Panc1 (cell line): ENCODE measurements around the gene RPAP3.

Experiments used
- POLR2AphosphoS5 ChIP-seq: IDR thresholded peaks from 2 replicates; pipeline ENCODE4 v1.6.1; 2012; ENCODE audit warnings: mild to moderate bottlenecking, low read depth, low read length, moderate library complexity
- TCF7L2 ChIP-seq: IDR thresholded peaks from 2 replicates; pipeline ENCODE4 v1.6.1; 2011; ENCODE audit warnings: mild to moderate bottlenecking, low read depth, low read length, inconsistent platforms
- TF ChIP-seq, protein P1 (sequence below): fragments of 450-650 bp; IDR thresholded peaks from 2 replicates; pipeline ENCODE4 v1.5.1; 2017; ENCODE audit warnings: mild to moderate bottlenecking
- TF ChIP-seq, protein P2 (sequence below), 2 experiments: IDR thresholded peaks; 2 replicates each; pipeline ENCODE4 v1.6.1; 2011 to 2012; ENCODE audit warnings: low read depth in 2 of 2, control low read depth in 1 of 2, low read length in 1 of 2, mild to moderate bottlenecking in 1 of 2, moderate library complexity in 1 of 2; ENCODE audit not compliant: insufficient read depth in 1 of 2

DNA sequence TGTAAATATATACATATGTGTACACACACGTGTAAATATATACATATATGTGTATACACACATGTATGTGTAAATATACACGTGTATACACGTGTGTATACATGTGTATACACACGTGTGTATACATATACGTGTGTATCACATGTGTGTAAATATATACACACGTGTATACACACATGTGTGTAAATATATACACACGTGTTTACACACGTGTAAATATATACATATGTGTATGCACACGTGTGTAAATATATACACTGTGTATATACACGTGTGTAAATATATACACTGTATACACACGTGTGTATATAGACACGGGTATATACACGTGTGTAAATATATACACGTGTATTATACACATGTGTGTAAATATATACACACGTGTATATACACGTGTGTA lies 71.7 kb downstream of the RPAP3 start:
- TF ChIP-seq, protein P1, sequence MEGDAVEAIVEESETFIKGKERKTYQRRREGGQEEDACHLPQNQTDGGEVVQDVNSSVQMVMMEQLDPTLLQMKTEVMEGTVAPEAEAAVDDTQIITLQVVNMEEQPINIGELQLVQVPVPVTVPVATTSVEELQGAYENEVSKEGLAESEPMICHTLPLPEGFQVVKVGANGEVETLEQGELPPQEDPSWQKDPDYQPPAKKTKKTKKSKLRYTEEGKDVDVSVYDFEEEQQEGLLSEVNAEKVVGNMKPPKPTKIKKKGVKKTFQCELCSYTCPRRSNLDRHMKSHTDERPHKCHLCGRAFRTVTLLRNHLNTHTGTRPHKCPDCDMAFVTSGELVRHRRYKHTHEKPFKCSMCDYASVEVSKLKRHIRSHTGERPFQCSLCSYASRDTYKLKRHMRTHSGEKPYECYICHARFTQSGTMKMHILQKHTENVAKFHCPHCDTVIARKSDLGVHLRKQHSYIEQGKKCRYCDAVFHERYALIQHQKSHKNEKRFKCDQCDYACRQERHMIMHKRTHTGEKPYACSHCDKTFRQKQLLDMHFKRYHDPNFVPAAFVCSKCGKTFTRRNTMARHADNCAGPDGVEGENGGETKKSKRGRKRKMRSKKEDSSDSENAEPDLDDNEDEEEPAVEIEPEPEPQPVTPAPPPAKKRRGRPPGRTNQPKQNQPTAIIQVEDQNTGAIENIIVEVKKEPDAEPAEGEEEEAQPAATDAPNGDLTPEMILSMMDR, result no peak
- TF ChIP-seq, protein P2, sequence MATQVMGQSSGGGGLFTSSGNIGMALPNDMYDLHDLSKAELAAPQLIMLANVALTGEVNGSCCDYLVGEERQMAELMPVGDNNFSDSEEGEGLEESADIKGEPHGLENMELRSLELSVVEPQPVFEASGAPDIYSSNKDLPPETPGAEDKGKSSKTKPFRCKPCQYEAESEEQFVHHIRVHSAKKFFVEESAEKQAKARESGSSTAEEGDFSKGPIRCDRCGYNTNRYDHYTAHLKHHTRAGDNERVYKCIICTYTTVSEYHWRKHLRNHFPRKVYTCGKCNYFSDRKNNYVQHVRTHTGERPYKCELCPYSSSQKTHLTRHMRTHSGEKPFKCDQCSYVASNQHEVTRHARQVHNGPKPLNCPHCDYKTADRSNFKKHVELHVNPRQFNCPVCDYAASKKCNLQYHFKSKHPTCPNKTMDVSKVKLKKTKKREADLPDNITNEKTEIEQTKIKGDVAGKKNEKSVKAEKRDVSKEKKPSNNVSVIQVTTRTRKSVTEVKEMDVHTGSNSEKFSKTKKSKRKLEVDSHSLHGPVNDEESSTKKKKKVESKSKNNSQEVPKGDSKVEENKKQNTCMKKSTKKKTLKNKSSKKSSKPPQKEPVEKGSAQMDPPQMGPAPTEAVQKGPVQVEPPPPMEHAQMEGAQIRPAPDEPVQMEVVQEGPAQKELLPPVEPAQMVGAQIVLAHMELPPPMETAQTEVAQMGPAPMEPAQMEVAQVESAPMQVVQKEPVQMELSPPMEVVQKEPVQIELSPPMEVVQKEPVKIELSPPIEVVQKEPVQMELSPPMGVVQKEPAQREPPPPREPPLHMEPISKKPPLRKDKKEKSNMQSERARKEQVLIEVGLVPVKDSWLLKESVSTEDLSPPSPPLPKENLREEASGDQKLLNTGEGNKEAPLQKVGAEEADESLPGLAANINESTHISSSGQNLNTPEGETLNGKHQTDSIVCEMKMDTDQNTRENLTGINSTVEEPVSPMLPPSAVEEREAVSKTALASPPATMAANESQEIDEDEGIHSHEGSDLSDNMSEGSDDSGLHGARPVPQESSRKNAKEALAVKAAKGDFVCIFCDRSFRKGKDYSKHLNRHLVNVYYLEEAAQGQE (IDR thresholded peaks at IDR 0.05; ENCODE audit: insufficient read depth in 1 of 2, low read depth in 2 of 2, low read length in 1 of 2), result no peak
- TF ChIP-seq POLR2AphosphoS5 (no peak), TCF7L2 (no peak)
